Right renal pelvis (tissue), 4 donors: ENCODE measurements around the gene CUX1. TPM values are rescaled to one million over a fixed set of nuclear protein-coding genes. Genes with fewer than 3 reads are reported as not detected.
"Not testable (repeated sequence)": the region's sequence is repeated elsewhere in the genome, so short reads cannot be mapped to it uniquely, and the experiment has no call there.

ENCODE experiments used
- DNase-seq, 4 donors: peaks; one replicate each; pipeline ENCODE4 v3.0.0-alpha.2; 2013; ENCODE audit warnings: low read depth in 4 of 4, low spot score in 3 of 4, missing footprints in 1 of 4
- polyA plus RNA-seq, 4 donors: library from polyadenylated mRNA; unstranded; fragments of 120-200 nt; gene quantifications; one replicate each; pipeline ENCODE4 v1.2.1, GENCODE V29; 2013; ENCODE audit not compliant: insufficient read length in 4 of 4

CUX1 gene
- polyA plus RNA-seq, 4 donors = 93.0 to 111 (median 107) TPM

DNA sequence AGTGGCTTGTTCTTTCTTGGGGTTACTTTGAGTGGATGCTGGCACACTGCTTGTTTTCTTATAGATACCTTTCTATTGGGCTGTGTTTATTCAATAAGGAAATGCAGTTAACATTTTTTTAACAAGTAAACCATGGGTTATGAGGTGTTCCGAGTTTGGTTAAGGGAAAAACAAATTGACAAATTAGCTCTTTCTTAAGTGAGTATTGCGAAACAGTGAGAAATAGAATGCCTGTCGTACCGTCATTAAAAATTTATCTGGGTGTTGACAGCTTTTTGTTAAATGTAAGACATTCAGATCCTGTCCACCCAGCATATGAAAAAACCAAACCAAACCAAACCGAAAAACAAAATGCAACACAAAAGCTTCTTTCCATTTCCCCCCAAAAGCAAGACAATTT is 6.2 kb downstream of the CUX1 start:
- DNase-seq = no peak

DNA sequence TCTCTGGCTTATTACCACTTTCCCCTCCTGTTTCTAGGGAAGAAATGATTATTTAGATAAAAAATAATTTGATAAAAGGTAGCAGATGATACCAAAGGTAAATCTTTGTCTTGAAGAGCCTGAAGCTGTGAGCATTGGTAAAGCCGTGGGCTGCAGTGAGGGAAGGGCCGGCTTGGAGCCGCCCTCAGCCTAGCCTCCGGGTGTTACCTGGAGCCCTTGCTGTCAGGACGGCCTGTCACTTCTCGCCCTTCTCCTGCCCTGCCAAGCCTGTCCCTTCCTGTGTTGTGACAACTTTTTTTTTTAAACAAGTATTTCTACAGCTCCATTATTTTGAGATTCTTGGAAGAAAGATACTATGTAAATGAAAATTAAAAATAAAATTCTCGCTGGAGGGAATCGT is 7.0 kb downstream of the CUX1 start:
- no peak for DNase-seq

DNA sequence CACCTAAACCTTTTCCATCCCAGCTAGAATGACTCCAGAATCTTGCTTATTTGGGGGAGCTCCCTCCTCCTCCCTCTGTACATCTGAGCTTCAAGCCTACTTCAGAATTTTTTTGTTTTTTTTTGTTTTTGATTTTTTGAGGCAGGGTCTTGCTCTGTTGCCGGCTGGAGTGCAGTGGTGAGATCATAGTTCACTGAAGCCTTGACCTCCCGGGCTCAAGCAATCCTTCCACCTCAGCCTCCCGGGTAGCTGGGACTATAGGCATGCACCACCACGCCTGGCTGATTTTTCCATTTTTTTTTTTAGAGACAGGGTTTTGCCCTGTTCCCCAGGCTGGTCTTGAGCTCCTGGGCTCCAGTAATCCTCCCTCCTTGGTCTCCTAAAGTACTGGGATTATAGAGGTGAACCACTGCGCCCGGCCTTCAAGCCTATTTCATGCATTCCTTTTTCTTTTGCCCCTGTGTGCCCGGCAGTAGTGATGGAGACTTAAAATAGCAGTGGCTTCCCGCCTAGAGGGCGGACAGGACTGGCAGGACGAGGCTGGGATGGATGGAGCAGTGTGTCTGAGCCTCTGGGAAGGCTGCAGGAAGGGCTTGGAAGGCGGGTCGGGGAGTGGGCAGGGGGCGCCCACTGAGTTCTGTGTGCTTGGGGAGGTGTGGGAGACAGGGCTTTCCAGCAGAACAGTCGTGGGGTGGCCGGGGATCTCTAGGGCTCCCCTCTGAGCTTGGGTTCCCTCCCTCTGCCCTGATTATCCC is 8.8 kb downstream of the CUX1 start:
- DNase-seq = no peak

DNA sequence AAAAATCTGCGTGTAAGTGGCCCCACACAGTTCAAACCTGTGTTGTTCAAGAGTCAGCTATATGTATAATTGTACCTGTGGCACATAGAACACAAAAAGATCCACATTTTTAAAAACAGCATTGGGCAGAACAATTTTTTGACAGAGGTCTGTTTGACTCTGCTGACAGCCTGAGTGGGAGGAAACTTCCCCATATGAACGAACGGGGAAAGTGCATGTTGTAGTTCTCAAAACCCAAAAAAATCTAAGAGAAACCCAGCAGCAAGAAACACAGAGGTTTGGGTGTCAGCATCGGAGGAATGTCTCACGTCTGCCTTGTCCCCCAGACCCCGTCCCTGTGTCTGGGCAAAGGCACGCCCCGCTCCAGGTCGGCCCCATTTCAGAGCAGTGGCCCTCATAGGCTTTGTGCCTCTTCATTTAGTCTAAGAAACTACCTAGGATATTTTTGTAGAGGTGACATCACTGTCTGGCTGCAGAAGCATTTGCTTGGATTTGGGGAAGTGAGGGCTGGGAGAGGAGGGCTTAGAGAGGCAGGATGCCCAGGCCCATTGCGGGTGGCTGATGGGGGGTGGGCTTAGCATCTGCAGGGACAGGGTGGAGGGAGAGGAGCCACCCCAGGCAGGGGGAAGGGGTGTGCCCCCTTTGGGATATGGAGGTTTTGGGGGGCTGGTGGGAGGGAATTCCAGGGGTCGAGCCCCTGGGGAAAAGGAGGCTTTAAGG is 11.0 kb downstream of the CUX1 start:
- no peak for DNase-seq

DNA sequence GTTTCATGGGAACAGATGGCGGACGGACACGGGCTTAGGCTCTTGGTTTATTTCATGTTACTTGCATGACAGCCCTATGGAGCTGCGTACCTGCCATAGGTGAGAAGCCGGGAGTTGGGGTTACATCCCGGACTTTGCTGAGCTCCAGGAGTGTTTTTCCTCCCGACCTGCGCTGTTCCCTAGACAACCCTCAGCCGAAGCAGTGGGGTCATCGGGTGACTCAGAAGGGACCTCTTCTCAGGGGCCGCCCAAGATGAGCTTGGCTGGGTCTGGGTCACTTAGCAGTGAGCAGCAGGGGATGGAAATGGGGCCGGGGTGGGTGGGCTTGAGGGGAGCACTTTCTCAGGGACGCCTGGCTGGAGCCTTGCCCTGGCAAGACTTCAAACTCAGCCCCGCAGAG is 11.9 kb downstream of the CUX1 start:
- no peak for DNase-seq

DNA sequence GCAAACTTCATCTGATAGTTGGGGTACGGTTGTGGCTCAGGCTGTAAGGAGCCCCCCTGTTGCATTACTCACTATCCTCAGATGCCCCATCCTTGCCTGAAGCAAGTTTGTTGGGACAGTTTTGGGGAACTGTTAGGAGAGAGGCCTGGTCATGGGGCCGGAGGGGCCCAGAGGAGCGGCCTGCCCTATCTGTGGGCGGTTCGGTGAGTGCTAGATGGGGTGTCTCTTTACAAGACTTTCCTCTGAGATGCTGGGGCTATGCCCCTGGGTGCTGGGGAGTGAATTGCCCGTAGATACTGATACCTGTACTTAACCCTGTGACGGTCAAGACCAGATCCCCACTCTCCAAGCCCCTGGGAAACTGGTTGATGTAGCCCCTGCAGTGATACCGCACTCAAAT is 12.4 kb downstream of the CUX1 start:
- DNase-seq = no peak

DNA sequence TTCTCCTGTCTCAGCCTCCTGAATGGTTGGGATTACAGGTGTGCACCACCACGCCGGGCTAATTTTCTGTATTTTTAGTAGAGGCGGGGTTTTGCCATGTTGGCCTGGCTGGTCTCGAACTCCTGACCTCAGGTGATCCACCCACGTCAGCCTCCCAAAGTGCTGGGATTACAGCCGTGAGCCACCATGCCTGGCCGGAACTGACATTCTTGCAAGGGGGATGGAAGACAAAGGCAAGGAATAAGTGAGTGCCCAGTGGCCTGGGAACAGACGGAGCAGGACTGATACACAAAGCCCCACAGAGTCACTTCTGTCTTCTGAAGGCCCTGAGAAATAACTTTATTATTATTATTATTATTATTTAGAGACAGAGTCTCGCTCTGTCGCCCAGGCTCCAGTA is 14.0 kb downstream of the CUX1 start:
- DNase-seq = not testable (repeated sequence)

DNA sequence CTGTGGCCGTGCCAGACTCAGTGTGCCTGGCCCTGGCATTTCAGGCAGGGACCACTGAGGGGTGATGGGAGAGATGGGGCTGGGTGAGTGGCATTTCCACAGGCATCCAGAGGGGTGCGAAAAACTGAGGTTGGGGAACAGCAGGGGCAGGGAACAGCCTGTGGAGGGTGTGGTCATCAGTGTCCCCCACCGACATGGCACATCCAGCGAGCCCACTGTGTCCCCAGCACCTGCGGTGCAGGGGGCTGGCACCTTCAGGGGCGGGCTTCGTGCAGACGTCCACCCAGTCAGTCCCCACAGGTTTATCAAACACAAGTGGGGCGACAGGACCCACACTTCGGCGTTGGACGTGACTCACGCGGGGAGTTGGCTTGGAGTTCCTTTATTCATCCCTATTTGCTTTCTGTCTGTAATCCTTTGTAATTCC is 14.8 kb downstream of the CUX1 start:
- no peak for DNase-seq

DNA sequence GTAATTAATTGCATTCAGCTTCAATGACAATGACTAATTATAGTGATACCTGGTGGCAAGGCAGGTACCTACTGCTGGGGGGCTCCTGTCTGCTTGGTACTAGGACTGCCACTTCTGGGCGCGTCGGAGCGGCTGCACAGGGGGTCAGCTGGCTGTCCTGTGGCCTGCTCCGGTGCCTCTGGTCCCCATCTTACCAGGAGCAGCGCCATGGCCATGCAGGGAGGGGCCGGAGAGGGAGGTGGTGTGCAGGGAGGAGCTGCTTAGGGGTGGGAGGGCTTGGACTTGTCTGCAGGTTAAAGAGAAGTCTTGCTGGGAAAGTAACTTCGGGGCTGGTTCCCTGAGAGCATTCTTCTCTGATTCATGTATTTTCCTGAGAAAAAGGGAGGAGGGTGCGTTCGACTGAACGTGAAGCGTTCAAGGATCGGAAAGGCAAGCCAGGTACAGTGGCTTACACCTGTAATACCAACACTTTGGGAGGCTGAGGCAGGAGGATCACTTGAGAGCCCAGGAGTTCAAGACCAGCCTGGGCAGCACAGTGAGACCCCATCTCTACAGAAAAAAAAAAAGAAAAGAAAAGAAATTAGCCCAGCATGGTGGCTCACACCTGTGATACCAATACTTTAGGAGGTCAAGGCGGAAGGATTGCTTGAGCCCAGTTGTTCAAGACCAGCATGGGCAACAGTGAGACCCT is 15.4 kb downstream of the CUX1 start:
- no peak for DNase-seq

DNA sequence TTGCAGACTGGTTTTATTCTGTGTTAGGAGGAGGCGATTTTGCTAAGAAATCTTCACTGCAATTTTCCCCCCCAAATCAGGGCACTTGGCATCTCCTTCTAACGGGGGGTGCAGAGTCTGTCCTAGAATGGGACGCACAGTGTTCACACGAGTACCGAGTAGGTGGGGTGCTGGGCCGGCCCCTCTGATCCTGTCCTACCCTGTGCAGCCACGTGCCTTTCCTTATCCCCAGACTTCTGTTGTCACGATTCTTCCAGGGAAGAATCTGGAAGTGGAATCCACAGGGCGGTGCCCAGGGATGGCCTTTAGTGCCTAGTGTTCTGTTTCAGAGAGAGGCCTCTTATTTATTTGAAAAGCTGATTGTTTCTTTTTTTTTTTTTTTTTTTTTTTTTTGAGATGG is 16.4 kb downstream of the CUX1 start:
- no peak for DNase-seq

DNA sequence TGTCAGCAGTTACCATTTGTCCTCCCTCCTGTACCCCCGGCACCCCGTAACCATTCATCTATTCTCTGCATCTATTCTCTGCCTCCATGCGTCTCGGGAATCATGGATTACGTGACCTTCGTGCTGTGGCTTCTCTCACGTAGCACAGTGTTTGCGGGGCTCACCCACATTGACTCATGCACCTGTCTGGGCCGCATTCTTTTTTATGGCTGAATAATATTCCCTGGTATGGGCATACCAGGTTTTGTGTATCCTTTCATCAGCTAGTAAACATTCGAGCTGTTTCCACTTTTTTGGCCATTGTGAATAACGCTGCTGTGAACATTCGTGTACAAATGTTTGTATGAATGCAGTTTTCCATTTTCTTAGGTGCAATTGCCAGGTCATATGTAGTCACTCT is 17.7 kb downstream of the CUX1 start:
- DNase-seq = no peak

DNA sequence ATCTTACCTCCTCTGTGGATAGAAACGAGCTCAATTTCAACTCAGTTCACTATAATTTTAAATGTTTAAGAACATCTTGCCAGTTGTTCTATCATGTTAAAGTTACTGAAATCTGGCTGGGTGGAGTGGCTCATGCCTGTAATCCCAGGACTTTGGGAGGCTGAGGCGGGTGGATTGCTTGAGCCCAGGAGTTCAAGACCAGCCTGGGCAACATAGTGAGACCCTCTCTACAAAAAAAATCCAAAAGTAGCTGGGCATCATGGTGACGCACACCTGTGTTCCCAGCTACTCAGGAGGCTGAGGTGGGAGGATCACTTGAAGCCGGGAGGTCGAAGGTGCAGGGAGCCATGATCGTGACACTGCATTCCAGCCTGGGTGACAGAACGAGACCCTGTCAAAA is 20.0 kb downstream of the CUX1 start:
- not testable (repeated sequence) for DNase-seq

DNA sequence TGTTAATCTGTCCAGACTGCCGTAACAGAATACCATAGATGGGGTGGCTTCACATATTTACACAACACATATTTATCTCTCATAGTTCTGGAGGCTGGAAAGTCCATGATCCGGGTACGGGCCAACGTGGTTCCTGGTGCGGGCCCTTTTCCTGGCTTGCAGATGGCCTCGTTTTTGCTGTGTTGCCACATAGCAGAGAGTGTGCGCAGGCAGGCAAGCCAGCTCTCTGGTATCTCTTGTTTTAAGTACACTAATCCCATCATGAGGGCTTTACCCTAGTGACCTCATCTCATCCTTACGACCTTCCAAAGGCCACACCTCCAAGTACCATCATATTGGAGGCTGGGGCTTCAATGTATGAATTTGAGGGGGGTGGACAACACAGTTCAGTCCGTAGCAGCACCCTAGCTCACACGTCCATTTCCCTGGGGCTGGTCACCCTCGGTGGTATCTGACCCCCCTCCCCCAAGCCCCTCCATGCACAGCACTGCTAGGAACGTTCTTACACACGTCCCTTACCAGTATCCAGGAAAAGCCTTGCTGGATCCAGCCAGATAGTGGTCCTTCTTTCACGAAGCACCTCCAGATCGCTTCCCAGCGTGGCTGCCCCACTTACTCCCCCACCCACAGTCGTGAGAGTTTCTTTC is 21.5 kb downstream of the CUX1 start:
- DNase-seq = no peak

DNA sequence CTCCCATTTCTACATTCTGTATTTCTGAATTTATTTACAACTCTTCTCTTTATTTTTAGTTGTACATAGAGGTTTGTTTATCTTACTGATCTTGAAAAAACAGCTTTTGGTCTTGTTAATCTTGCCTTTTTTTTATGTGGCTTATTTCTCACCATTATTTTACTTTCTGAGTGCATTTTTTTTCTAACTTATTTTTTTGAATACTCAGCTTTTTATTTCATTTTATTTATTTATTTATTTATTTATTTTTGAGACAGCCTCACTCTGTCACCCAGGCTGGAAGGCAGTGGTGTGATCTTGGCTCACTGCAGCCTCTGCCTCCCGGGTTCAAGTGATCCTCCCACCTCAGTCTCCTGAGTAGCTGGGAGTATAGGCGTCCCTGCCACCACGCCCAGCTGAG is 23.9 kb downstream of the CUX1 start:
- DNase-seq = no peak

DNA sequence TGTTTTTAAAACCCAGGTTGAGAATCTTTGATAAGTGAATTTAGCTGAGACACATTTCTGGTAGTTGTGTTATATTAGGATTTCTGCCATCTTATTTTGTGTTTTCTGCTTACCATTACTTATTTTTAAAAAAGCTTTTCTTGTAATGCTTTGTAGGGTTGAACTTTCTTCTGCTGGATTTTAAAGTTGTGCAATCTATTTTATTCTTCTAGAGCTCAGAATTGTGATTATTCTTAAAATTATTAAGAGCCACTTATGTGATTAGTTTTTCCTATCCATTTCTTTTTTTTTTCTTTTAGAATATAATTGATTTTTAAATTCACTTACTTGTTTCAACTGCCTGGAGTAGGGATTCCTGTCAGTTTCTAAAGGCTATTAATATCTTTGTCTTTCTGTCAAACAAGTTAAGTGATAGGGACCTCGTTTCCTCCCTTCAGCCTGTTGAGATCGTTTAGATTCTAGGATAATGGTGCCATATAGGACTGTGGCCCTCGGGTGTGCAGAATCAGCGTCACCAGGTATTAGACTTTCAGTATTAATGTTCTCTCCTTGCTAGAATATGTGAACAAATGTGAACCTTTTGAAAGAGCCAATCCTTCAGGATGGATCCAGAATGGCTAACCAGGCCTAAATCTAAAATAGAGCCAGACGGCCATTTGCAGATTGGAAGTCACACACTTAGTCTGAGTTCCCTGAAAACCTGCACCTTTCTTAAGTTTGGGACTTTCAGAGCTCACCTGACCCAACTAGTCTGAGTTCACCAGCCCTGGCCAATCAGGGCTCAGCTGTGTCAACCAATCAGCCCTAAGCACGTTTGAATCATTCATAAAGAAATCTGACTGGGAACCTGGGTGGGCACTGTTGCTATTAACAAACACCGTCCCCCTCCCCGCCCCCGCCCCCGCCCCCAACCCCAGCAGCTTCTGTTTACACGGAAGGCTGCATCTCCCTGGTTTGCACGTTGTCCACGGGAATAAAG is 26.2 kb downstream of the CUX1 start:
- no peak for DNase-seq

DNA sequence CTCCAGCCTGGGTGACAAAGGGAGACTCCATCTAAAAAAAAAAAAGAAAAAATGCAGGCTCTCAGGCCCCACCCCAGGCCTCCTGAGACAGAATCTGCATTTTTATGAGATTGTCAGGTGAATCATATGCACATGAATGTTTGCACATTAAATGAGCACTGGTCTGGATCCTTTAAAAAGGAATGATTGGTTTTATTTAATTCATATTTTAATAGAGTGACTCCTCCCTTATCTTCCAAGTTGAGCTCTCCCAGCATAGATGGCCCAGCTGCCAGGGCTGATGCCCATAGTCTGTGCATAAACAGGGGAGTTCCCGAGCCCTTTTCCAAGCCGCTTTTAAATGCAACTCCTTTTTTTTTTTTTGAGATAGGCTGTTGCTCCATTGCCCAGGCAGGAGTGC is 28.5 kb downstream of the CUX1 start:
- no peak for DNase-seq

DNA sequence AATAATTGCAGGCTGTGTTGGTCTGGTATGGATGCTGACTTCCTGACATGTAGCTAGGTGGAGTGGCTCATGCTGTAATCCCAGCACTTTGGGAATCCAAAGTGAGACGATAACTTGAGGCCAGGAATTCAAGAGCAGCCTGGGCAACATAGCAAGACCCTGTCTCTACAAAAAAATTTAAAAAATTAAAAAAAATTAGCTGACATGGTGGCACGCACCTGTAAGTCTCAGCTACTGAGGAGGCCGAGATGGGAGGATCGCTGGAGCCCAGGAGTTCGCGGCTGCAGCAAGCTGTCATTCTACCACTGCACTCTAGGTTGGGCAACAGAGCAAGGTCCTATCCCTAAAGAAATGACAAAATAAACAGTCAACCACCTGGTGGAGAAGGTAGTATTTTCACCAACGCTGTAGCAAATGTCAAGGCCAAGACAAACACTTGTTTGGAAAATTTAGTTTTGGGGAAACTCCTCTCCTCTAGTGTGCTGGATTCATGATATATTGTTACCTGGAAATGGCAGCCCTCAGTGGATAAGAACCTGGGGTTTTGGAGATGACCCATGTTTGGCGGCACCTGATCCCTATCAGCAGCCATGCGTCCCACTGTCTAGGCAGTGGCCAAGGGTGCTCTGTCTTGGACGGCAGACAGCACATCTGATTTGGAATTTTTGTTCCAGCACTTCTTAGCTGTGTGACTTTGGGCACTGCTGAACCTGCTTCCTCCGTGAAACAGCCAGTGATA is 29.5 kb downstream of the CUX1 start:
- DNase-seq = no peak

DNA sequence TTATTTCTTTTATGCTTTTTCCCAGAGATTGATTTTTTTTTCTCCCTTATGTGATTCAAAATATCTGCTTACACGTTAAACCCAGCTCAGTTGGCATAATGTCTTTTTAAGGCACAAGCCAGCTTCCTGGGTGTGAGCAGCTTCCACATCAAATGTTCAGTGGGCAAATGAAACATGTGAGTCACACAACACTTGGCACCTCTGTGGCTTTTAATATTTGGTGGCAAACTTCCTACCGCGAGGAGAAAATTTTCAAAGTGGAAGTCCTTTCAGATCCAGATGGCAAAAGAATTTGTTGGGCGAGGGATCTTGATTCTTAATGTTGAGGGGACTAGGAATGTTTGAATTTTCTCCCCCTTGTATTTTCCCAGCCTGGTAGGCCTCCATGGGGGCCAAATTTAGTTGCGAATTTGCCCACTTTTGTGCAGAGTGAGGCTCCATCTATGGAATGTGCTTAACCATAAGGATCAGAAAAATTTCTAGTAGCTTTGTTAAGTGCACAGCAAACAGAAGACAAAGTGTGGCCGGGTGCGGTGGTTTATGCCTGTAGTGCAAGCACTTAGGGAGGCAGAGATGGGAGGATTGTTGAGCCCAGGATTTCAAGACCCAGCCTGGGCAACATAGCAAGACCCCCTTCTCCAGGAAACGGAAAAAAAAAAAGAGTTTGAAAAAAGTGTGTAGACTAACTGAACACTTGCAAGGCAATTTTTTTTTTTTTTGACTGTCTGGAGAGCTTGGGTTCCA is 31.0 kb downstream of the CUX1 start:
- no peak for DNase-seq

DNA sequence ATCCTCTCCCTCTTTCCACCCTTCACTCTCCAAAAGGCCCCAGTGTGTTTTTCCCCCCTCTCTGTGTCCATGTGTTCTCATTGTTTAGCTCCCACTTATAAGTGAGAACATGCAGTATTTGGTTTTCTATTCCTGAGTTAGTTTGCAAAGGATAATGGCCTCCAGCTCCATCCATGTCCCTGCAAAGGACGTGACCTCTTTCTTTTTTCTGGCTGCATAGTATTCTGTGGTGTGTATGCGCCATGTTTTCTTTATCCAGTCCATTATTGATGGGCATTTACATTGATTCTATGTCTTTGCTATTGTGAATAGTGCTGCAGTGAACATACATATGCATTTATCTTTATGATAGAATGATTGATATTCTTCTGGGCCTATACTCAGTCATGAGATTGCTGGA is 31.9 kb downstream of the CUX1 start:
- not testable (repeated sequence) for DNase-seq
